GM23338 (cell line): Measurements from ENCODE around the gene LRP1-AS. TPM values are rescaled to one million over a fixed set of nuclear protein-coding genes. Genes with fewer than 3 reads are reported as not detected.
A peak's percentile ranks its signal among the peaks of the same experiment; 100 is the strongest.

Experiments
- ATAC-seq: fragments of 200-7000 bp; cut with Tn5 transposase; 3 replicates; pipeline ENCODE4 v1.9.1; 2020
- DNase-seq: peaks from one replicate; pipeline ENCODE4 v3.0.0-alpha.2; 2015; ENCODE audit warnings: low spot score
- H2AFZ ChIP-seq: fragments of 200-600 bp; sonication (generic); 2 replicates; pipeline ENCODE4 v1.8.0; 2016; ENCODE audit warnings: antibody characterized with exemption, mild to moderate bottlenecking, moderate library complexity
- H3F3A ChIP-seq: fragments of 200-600 bp; sonication (generic); replicated peaks from 2 replicates; pipeline ENCODE4 v1.8.0; 2017; ENCODE audit warnings: antibody characterized with exemption, mixed run types, low read depth
- H3K27ac ChIP-seq: fragments of 200-600 bp; sonication (generic); 2 replicates; pipeline ENCODE4 v1.6.1; 2016; ENCODE audit warnings: low read depth
- H3K27me3 ChIP-seq: fragments of 200-600 bp; sonication (generic); 2 replicates; pipeline ENCODE4 v1.8.0; 2016; ENCODE audit warnings: mild to moderate bottlenecking, mixed run types, moderate library complexity; ENCODE audit not compliant: insufficient read depth
- H3K36me3 ChIP-seq: fragments of 200-600 bp; sonication (generic); 2 replicates; pipeline ENCODE4 v1.8.0; 2016; ENCODE audit warnings: mild to moderate bottlenecking; ENCODE audit not compliant: insufficient read depth
- H3K4me1 ChIP-seq: fragments of 200-600 bp; sonication (generic); 2 replicates; pipeline ENCODE4 v1.8.0; 2016; ENCODE audit warnings: mild to moderate bottlenecking, moderate library complexity; ENCODE audit not compliant: insufficient read depth
- H3K4me2 ChIP-seq: fragments of 200-600 bp; sonication (generic); 2 replicates; pipeline ENCODE4 v1.7.1; 2017; ENCODE audit warnings: mixed run types
- H3K4me3 ChIP-seq: fragments of 200-600 bp; sonication (generic); 2 replicates; pipeline ENCODE4 v1.6.1; 2016; ENCODE audit warnings: mixed run types
- H3K79me2 ChIP-seq: fragments of 200-600 bp; sonication (generic); replicated peaks from 2 replicates; pipeline ENCODE4 v1.8.0; 2017; ENCODE audit warnings: mild to moderate bottlenecking; ENCODE audit not compliant: insufficient read depth
- H3K9me2 ChIP-seq: fragments of 200-600 bp; sonication (generic); 2 replicates; pipeline ENCODE4 v1.8.0; 2017; ENCODE audit not compliant: insufficient read depth
- H4K20me1 ChIP-seq: fragments of 200-600 bp; sonication (generic); replicated peaks from 2 replicates; pipeline ENCODE4 v1.8.0; 2017; ENCODE audit warnings: mild to moderate bottlenecking; ENCODE audit not compliant: insufficient read depth
- H3K27ac Mint-ChIP-seq: 2 replicates; pipeline ENCODE4 v1.8.0; 2020; ENCODE audit warnings: inconsistent platforms, mild to moderate bottlenecking, moderate library complexity, mixed read lengths
- H3K27me3 Mint-ChIP-seq: 3 replicates; pipeline ENCODE4 v1.8.0; 2022; ENCODE audit warnings: low read depth, mild to moderate bottlenecking, moderate library complexity, mixed read lengths, inconsistent platforms; ENCODE audit not compliant: insufficient read depth, poor library complexity
- H3K36me3 Mint-ChIP-seq: 3 replicates; pipeline ENCODE4 v1.8.0; 2021; ENCODE audit warnings: low read depth, mild to moderate bottlenecking, inconsistent platforms, moderate library complexity, mixed read lengths
- H3K4me1 Mint-ChIP-seq: 3 replicates; pipeline ENCODE4 v1.8.0; 2020; ENCODE audit warnings: mild to moderate bottlenecking, inconsistent platforms, mixed read lengths
- H3K4me3 Mint-ChIP-seq: 3 replicates; pipeline ENCODE4 v1.8.0; 2021; ENCODE audit warnings: moderate library complexity, mild to moderate bottlenecking, inconsistent platforms, mixed read lengths
- H3K9me3 Mint-ChIP-seq: 3 replicates; pipeline ENCODE4 v1.8.0; 2020; ENCODE audit warnings: moderate library complexity, mild to moderate bottlenecking, inconsistent platforms, mixed read lengths
- CREB1 ChIP-seq: fragments of 250-450 bp; sonication (Bioruptor Pico); IDR thresholded peaks from 2 replicates; pipeline ENCODE4 v1.5.0; 2020; ENCODE audit warnings: low read depth, mild to moderate bottlenecking, moderate library complexity
- CTCF ChIP-seq, 2 experiments: fragments of 200-600 bp in 1 of 2; sonication (generic) in 1 of 2; conservative IDR thresholded peaks; 2 replicates each; pipeline versions ENCODE4 v1.5.1 to v1.6.1; 2016 to 2017; ENCODE audit warnings: antibody characterized with exemption in 2 of 2, low read depth in 2 of 2, mild to moderate bottlenecking in 2 of 2, moderate library complexity in 1 of 2
- ETS1 ChIP-seq: IDR thresholded peaks from 2 replicates; pipeline ENCODE4 v1.6.1; 2016; ENCODE audit warnings: antibody characterized with exemption
- EZH2 ChIP-seq: fragments of 200-600 bp; sonication (generic); IDR thresholded peaks from one replicate; pipeline ENCODE4 v1.8.0; 2017; ENCODE audit warnings: antibody characterized with exemption, mild to moderate bottlenecking, low read depth; ENCODE audit not compliant: unreplicated experiment
- EZH2phosphoT487 ChIP-seq: fragments of 200-600 bp; sonication (generic); IDR thresholded peaks from one replicate; pipeline ENCODE4 v1.8.1; 2018; ENCODE audit warnings: antibody characterized with exemption; ENCODE audit not compliant: unreplicated experiment
- JUNB ChIP-seq: IDR thresholded peaks from one replicate; pipeline ENCODE4 v1.6.1; 2016; ENCODE audit warnings: antibody characterized with exemption; ENCODE audit not compliant: unreplicated experiment
- NANOG ChIP-seq: IDR thresholded peaks from 2 replicates; pipeline ENCODE4 v1.6.1; 2016; ENCODE audit warnings: antibody characterized with exemption, borderline replicate concordance
- POLR2AphosphoS5 ChIP-seq: IDR thresholded peaks from 2 replicates; pipeline ENCODE4 v1.6.1; 2016; ENCODE audit warnings: antibody characterized with exemption, low read depth
- REST ChIP-seq: IDR thresholded peaks from one replicate; pipeline ENCODE4 v1.6.1; 2018; ENCODE audit warnings: antibody characterized with exemption; ENCODE audit not compliant: unreplicated experiment
- STAT1 ChIP-seq: IDR thresholded peaks from one replicate; pipeline ENCODE4 v1.6.1; 2016; ENCODE audit warnings: antibody characterized with exemption; ENCODE audit not compliant: unreplicated experiment
- ZNF114 ChIP-seq: fragments of 250-450 bp; sonication (Bioruptor Pico); IDR thresholded peaks from 2 replicates; pipeline ENCODE4 v1.5.0; 2020; ENCODE audit warnings: mild to moderate bottlenecking, moderate library complexity
- ZNF331 ChIP-seq: fragments of 250-450 bp; sonication (Bioruptor Pico); IDR thresholded peaks from 2 replicates; pipeline ENCODE4 v1.5.0; 2020; ENCODE audit warnings: low read depth, mild to moderate bottlenecking, moderate library complexity
- polyA plus RNA-seq: library from polyadenylated mRNA; unstranded; fragments of >200 nt; fragmentation: Nextera tagmentation; extraction: Ambion mirVana; gene quantifications from 2 replicates; pipeline ENCODE4 v1.2.1, GENCODE V29; 2016
- total RNA-seq: library from RNA; depleted of rRNA; stranded (reverse); fragments of >200 nt; shearing (Covaris generic); gene quantifications from 2 replicates; pipeline ENCODE4 v1.2.3, GENCODE V29; 2014
- TF ChIP-seq, protein P1 (sequence below): fragments of 250-450 bp; sonication (Bioruptor Pico); IDR thresholded peaks from 2 replicates; pipeline ENCODE4 v1.5.0; 2020; ENCODE audit warnings: mild to moderate bottlenecking, moderate library complexity

The LRP1-AS gene
- total and polyA plus RNA-seq, 2 experiments from 2014 or later = 0.86 TPM; not detected in 1

DNA sequence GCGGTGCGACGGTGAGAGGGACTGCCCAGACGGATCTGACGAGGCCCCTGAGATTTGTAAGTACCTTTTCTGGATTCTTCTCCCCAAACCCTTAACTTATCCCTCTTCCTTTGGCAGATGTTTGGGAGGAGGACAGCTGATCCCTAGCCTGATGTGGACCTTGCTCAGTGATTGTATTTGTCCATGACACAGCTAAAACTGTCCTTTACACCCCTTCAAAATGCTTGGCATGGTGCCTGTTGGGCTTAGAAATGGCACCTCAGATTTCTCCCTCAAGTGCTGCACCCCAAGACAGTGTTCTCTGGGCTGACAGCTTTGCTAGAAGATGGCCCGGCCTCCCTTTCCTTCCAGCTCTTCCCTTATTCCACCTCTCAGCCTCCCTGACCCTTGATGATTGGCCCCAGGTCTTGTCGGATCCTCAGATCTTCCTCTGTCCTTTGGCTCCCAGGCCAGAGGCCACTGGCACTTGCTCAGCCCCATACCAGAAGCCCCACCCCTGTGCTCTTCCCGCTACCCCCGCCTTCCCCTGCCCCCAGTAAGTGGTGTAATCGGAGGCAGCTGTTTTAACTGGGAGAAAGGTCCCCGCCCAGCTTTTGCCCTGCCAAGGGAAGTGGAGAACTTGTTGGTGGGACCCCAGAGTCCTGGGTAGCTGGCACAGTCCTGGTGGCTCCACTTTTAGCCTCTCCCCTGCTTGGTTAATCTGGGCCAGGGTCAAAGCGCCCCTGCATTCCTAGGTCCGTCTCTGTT lies 8.7 kb downstream of the LRP1-AS start:
- no peak overlapping the region for H3K27ac ChIP-seq

More for the DNA sequence above, 8.7 kb downstream of the LRP1-AS start:
- no peak for ATAC-seq
- no peak overlapping the region for H3K4me3 ChIP-seq
- Mint-ChIP-seq H3K27me3 (peaks cover 13% of the 10 kb centered on the region), H3K27ac (peak overlapping the region; percentile 20), H3K9me3 (no peaks in the 10 kb centered on the region), H3K4me1 (peaks cover 41% of the 10 kb centered on the region), H3K4me3 (no peak overlapping the region; the same call in 2 of the 3 replicates), H3K36me3 (peaks cover 63% of the 10 kb centered on the region)
- TF ChIP-seq ETS1 (no peak), STAT1 (no peak), NANOG (no peak), REST (no peak), JUNB (no peak), CREB1 (CRISPR knock-in tag) (no peak), ZNF114 (no peak), EZH2phosphoT487 (no peak), EZH2 (no peak), ZNF331 (CRISPR knock-in tag) (no peak), POLR2AphosphoS5 (no peak), CTCF (conservative IDR thresholded peaks at IDR 0.05; ENCODE audit: low read depth in 2 of 2) (no peak)
- TF ChIP-seq, protein P1, sequence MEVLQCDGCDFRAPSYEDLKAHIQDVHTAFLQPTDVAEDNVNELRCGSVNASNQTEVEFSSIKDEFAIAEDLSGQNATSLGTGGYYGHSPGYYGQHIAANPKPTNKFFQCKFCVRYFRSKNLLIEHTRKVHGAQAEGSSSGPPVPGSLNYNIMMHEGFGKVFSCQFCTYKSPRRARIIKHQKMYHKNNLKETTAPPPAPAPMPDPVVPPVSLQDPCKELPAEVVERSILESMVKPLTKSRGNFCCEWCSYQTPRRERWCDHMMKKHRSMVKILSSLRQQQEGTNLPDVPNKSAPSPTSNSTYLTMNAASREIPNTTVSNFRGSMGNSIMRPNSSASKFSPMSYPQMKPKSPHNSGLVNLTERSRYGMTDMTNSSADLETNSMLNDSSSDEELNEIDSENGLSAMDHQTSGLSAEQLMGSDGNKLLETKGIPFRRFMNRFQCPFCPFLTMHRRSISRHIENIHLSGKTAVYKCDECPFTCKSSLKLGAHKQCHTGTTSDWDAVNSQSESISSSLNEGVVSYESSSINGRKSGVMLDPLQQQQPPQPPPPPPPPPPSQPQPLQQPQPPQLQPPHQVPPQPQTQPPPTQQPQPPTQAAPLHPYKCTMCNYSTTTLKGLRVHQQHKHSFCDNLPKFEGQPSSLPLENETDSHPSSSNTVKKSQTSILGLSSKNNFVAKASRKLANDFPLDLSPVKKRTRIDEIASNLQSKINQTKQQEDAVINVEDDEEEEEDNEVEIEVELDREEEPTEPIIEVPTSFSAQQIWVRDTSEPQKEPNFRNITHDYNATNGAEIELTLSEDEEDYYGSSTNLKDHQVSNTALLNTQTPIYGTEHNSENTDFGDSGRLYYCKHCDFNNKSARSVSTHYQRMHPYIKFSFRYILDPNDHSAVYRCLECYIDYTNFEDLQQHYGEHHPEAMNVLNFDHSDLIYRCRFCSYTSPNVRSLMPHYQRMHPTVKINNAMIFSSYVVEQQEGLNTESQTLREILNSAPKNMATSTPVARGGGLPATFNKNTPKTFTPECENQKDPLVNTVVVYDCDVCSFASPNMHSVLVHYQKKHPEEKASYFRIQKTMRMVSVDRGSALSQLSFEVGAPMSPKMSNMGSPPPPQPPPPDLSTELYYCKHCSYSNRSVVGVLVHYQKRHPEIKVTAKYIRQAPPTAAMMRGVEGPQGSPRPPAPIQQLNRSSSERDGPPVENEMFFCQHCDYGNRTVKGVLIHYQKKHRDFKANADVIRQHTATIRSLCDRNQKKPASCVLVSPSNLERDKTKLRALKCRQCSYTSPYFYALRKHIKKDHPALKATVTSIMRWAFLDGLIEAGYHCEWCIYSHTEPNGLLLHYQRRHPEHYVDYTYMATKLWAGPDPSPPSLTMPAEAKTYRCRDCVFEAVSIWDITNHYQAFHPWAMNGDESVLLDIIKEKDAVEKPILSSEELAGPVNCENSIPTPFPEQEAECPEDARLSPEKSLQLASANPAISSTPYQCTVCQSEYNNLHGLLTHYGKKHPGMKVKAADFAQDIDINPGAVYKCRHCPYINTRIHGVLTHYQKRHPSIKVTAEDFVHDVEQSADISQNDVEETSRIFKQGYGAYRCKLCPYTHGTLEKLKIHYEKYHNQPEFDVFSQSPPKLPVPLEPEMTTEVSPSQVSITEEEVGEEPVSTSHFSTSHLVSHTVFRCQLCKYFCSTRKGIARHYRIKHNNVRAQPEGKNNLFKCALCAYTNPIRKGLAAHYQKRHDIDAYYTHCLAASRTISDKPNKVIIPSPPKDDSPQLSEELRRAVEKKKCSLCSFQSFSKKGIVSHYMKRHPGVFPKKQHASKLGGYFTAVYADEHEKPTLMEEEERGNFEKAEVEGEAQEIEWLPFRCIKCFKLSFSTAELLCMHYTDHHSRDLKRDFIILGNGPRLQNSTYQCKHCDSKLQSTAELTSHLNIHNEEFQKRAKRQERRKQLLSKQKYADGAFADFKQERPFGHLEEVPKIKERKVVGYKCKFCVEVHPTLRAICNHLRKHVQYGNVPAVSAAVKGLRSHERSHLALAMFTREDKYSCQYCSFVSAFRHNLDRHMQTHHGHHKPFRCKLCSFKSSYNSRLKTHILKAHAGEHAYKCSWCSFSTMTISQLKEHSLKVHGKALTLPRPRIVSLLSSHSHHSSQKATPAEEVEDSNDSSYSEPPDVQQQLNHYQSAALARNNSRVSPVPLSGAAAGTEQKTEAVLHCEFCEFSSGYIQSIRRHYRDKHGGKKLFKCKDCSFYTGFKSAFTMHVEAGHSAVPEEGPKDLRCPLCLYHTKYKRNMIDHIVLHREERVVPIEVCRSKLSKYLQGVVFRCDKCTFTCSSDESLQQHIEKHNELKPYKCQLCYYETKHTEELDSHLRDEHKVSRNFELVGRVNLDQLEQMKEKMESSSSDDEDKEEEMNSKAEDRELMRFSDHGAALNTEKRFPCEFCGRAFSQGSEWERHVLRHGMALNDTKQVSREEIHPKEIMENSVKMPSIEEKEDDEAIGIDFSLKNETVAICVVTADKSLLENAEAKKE = no peak
- H4K20me1 ChIP-seq = peaks cover 25% of the 10 kb centered on the region
- peaks cover 11% of the 10 kb centered on the region for H3K36me3 ChIP-seq
- no peaks in the 10 kb centered on the region for H3K9me2 ChIP-seq
- peaks cover 19% of the 10 kb centered on the region for H3K4me1 ChIP-seq
- DNase-seq = no peak
- H2AFZ ChIP-seq = no peak overlapping the region
- H3K79me2 ChIP-seq = peaks cover 60% of the 10 kb centered on the region
- H3F3A ChIP-seq = 0 out of 2 replicates have a peak, but pooled peaks cover 12% of the 10 kb centered on the region
- no peaks in the 10 kb centered on the region for H3K27me3 ChIP-seq
- no peak overlapping the region for H3K4me2 ChIP-seq
